ENCODE data around the gene TBC1D30. TPM values are rescaled to one million over a fixed set of nuclear protein-coding genes. Genes with fewer than 3 reads are reported as not detected.

Gene TBC1D30
- total RNA-seq, 1 experiment from 2014 or later: 3.6 TPM

- H3K4me1 Mint-ChIP-seq: peaks cover 18% of the 10 kb centered on the region
- TF ChIP-seq ZNF138 (CRISPR knock-in tag; conservative IDR thresholded peaks at IDR 0.05) (no peak), E2F4 (CRISPR knock-in tag; IDR thresholded peaks at IDR 0.05; ENCODE audit: borderline replicate concordance, low read depth) (no peak), TCF7 (CRISPR knock-in tag; IDR thresholded peaks at IDR 0.05; ENCODE audit: low read depth) (no peak), TEAD1 (CRISPR knock-in tag; IDR thresholded peaks at IDR 0.05) (no peak), ATF2 (CRISPR knock-in tag; IDR thresholded peaks at IDR 0.05; ENCODE audit: borderline replicate concordance, low read depth) (no peak), MYBL2 (CRISPR knock-in tag; IDR thresholded peaks at IDR 0.05) (no peak), JAZF1 (CRISPR knock-in tag; IDR thresholded peaks at IDR 0.05) (no peak), E2F1 (CRISPR knock-in tag; IDR thresholded peaks at IDR 0.05) (no peak), TEAD4 (CRISPR knock-in tag; IDR thresholded peaks at IDR 0.05) (no peak), FOXK1 (CRISPR knock-in tag; IDR thresholded peaks at IDR 0.05) (no peak), TP53 (CRISPR knock-in tag; IDR thresholded peaks at IDR 0.05) (no peak), PREB (CRISPR knock-in tag; IDR thresholded peaks at IDR 0.05; ENCODE audit: borderline replicate concordance) (no peak), ZNF425 (CRISPR knock-in tag; conservative IDR thresholded peaks at IDR 0.05) (no peak), PRRX2 (CRISPR knock-in tag; IDR thresholded peaks at IDR 0.05) (no peak), ZMAT4 (CRISPR knock-in tag; IDR thresholded peaks at IDR 0.05) (no peak)
Observed at GRCh38 chr12:64790166-64790565, 34.3 kb upstream of the TBC1D30 start.

GRCh38 chr12:64791036-64791435 is 33.4 kb upstream of the TBC1D30 start:
- H3K36me3 Mint-ChIP-seq: no peaks in the 10 kb centered on the region
- POLR2A ChIA-PET: no interaction called here

More at GRCh38 chr12:64790166-64790565, 34.3 kb upstream of the TBC1D30 start:
- ATAC-seq: no peak
- DNase-seq (ENCODE audit: low spot score): no peak
- ChIA-PET POLR2A (no interaction called here), CTCF (interaction anchor here (0.6 to 1.9 kb wide), 2 partner anchors 12 to 45 kb away, joined by 5 to 9 read pairs; no protein-coding TSS in a partner anchor)
- Mint-ChIP-seq H3K9me3 (no peaks in the 10 kb centered on the region), H3K27ac (no peak overlapping the region), H3K4me3 (no peak overlapping the region), H3K36me3 (no peaks in the 10 kb centered on the region), H3K27me3 (ENCODE audit: low read depth) (no peaks in the 10 kb centered on the region)

More at GRCh38 chr12:64791036-64791435, 33.4 kb upstream of the TBC1D30 start:
- no peaks in the 10 kb centered on the region for H3K9me3 Mint-ChIP-seq
- DNase-seq (ENCODE audit: low spot score) (no peak), ATAC-seq (no peak)
- H3K4me3 Mint-ChIP-seq: no peak overlapping the region
- no peaks in the 10 kb centered on the region for H3K27me3 Mint-ChIP-seq (ENCODE audit: low read depth)
- no peak overlapping the region for H3K27ac Mint-ChIP-seq
- CTCF ChIA-PET: interaction anchor here (2.7 kb wide), 1 partner anchor 11 kb away, joined by 20 read pairs; no protein-coding TSS in a partner anchor
- TF ChIP-seq MAX (CRISPR knock-in tag; IDR thresholded peaks at IDR 0.05) (no peak), ATF2 (CRISPR knock-in tag; IDR thresholded peaks at IDR 0.05; ENCODE audit: borderline replicate concordance, low read depth) (no peak), KAT7 (CRISPR knock-in tag; IDR thresholded peaks at IDR 0.05; ENCODE audit: borderline replicate concordance) (no peak), ESRRA (CRISPR knock-in tag; IDR thresholded peaks at IDR 0.05; ENCODE audit: borderline replicate concordance) (no peak), TEAD1 (CRISPR knock-in tag; IDR thresholded peaks at IDR 0.05) (no peak), NFYB (CRISPR knock-in tag; conservative IDR thresholded peaks at IDR 0.05; ENCODE audit: low read depth) (no peak), GABPB1 (CRISPR knock-in tag; IDR thresholded peaks at IDR 0.05) (no peak)
- H3K4me1 Mint-ChIP-seq: peaks cover 20% of the 10 kb centered on the region

All from WTC11 (cell line).